Fibroblast of skin of back (primary cell): ENCODE data around the gene CFAP251. TPM values are rescaled to one million over a fixed set of nuclear protein-coding genes. Genes with fewer than 3 reads are reported as not detected.
"Not testable (repeated sequence)": the region's sequence is repeated elsewhere in the genome, so short reads cannot be mapped to it uniquely, and the experiment has no call there.

Experiments used
- DNase-seq: peaks from one replicate; pipeline ENCODE4 v3.0.0-alpha.2; 2013
- polyA plus RNA-seq, 2 experiments: library from polyadenylated mRNA; unstranded; fragments of 120-200 nt; gene quantifications; one replicate each; pipeline ENCODE4 v1.2.1, GENCODE V29; 2013; ENCODE audit not compliant: insufficient read length in 2 of 2

The CFAP251 gene, protein sequence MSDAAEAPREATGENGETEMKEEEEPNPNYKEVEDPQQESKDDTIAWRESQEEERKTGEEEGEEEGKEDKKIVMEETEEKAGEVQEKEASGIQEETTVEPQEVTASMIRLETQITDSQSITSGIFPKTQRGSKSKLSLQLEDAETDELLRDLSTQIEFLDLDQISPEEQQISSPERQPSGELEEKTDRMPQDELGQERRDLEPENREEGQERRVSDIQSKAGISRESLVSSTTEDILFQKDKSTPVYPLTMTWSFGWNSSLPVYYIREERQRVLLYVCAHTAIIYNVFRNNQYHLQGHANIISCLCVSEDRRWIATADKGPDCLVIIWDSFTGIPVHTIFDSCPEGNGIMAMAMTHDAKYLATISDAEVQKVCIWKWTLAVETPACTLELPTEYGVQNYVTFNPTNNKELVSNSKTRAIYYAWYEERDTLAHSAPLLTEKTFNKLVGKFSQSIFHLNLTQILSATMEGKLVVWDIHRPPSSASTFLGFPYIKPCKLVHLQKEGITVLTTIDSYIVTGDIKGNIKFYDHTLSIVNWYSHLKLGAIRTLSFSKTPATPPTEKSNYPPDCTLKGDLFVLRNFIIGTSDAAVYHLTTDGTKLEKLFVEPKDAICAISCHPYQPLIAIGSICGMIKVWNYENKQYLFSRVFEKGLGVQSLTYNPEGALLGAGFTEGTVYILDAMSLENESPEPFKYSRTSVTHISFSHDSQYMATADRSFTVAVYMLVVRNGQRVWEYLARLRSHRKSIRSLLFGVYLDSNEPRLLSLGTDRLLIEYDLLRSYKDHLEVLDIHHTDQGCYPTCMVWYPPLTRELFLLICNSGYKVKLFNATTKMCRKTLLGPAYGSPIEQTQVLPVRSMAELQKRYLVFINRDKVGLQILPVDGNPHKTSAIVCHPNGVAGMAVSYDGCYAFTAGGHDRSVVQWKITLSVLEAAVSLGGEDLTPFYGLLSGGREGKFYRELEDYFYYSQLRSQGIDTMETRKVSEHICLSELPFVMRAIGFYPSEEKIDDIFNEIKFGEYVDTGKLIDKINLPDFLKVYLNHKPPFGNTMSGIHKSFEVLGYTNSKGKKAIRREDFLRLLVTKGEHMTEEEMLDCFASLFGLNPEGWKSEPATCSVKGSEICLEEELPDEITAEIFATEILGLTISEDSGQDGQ
- polyA plus RNA-seq (2013, experiment 1 of 2; ENCODE audit: insufficient read length), result 1.8 TPM
- polyA plus RNA-seq (2013, experiment 2 of 2; ENCODE audit: insufficient read length), result 2.5 TPM

DNA sequence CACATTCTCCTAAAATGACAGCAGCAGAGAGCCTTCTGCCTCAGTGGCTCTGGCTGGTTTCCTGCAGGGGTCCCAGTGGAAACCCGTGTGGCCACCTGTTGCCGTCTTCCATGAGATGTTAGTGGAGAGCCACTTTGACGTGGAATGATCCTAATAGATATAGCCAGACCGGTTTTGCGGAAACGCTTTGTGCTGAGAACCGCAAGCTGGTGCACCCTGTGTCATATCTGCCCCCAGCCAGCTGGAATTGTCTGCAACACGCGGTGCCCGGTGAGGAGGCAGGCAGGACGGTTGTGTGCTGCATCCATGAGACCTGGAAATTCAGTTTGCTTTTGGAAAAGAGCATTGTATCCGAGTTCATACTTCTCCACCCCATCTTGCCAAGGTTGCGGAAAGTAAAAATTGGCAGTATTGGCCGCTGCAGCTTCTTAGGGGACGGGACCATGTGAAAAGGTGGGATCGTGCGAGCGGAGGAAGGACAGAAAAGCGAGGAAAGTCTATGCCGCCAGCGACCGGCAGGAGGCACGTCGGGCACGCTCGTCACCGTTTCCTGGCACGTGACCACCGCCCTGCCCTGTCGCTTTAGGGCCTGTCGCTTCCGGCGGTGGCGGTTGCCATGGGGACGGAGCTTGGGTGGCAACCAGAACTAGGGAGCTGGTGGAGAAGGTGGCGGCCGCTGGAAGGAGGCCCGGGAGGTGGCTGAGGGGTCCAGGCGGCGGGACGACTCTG lies at the start of gene CFAP251:
CFAP251 (plus strand) TSS at position 643 of the 729 bp plus-strand sequence. CDS start 2,714 bp downstream, outside the sequence.
- peak; percentile 86 for DNase-seq

DNA sequence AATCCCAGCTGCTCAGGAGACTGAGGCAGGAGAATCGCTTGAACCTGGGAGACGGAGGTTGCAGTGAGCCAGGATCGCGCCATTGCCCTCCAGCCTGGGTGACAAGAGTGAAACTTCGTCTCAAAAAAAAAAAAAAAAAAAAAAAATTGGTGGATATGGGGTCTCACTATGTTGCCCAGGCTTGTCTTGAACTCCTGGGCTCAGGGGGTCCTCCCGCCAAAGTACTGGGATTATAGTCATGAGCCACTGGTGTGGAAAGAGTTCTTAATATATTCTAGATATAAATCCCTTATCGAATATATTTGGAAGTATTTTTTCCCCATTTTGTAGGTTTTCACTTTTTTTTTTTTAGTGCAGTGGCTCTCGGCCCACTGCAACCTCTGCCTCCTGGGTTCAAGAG lies 49.2 kb upstream of the CFAP251 start:
- DNase-seq, result not testable (repeated sequence)

DNA sequence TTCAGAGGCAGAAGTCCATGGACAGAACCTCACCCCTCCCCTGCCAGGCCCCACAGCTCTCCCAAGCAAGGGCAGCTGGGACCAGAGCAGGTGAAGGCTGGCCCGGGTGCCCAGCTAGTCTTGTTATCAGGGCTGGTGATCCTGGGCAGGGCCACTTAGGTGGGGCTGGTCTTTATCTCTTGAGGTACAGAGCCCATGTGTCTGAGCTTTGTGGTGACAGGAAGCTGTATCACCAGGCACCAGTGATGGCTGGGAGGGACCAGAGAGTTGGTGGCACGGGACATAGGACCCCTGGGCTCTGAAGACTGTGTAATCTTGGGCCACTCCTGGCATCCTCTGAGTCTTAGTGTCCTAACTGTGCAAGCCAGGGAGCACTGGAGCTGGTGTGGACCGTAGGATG lies 46.9 kb upstream of the CFAP251 start:
- DNase-seq, result no peak

DNA sequence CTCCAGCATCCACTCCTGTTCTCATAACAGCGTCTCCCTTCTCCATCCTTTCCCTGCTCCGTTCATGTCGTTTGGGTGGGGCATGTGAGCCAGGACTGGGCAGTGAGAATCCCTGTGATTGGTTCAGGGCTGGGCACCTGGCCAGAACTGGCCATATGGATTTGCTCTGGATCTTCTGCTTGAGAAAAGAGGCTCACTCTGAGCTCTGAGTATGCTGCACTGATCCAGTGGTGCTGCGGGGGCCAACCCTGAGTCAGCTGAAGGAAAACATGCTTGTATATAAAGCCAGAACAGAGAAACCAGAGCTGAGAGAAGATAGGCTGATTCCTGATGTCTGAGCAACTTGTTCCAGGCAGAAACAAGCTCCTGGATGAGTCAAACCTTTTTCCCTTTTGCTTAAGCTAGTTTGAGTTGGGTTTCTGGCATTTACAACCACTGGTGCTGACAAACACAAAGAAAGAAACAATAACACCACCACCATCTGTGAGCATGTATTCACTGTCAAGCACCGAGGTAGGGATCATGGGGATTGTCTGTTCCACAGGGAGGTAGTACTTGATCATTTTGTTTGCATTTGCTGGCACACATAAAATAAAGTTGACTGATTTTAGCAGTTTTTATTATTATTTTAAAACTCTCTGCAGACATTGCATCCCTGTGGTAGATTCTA lies 45.7 kb upstream of the CFAP251 start:
- DNase-seq, result peak; percentile 79

DNA sequence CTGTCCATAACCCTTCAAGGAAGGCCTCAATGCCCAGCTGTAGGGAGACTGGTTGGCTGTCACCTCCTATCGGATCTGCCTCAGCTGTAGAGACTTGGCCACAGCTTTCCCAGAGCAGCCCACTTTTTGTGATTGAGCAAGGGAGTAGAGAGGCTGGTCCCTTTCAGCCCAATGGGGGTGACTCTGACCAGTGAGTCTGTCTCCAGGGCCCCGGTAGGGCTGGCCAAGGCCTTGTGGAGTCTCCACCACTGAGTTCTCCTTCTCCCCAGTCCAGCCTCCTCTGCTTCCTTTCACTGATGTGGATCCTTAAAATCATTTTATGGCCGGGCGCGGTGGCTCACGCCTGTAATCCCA lies 45.2 kb upstream of the CFAP251 start:
- DNase-seq, result no peak

DNA sequence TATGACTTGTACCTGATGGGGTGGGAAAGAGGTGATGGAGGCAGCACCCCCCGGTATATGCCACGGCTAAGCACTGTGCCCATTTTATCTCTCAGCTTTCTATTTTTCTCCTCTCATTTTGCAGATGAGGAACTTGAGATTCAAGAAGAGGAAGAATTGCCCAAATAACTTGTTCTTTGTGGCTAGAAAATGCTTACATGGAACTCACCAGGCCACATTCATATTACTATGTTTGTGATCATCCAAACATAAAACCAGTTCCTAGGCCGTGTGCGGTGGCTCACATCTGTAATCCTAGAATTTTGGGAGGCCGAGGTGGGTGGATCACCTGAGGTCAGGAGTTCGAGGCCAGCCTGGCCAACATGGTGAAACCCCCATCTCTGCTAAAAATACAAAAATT lies 44.3 kb upstream of the CFAP251 start:
- DNase-seq, result no peak

DNA sequence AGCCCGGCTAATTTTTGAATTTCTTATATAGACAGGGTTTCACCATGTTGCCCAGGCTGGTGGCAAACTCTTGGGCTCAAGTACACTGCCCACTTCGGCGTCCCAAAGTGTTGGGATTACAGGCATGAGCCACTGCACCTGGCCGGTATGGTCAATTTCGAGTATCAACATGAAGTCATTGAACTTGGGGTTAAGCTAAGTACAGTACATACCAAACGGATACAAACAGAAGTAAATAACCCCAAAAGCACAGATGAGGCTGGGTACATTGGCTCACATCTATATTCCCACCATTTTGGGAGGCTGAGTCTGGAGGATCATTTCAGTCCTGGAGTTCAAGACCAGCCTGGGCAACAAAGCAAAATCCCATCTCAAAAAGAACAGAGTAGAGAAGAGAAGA lies 42.8 kb upstream of the CFAP251 start:
- DNase-seq, result no peak

DNA sequence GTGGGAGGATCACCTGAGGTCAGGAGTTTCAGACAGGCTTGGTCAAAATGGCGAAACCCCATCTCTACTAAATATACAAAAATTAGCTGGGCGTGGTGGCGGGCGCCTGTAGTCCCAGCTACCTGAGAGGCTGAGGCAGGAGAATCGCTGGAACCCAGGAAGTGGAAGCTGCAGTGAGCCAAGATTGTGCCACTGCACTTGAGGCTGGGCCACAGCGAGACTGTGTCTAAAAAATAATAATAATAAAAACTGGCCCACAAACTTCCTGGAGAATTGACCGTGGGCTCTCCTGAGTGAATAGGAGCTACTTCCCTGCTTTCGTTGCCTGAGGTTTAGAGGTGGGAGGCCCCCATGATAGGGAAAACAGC lies 42.3 kb upstream of the CFAP251 start:
- not testable (repeated sequence) for DNase-seq

DNA sequence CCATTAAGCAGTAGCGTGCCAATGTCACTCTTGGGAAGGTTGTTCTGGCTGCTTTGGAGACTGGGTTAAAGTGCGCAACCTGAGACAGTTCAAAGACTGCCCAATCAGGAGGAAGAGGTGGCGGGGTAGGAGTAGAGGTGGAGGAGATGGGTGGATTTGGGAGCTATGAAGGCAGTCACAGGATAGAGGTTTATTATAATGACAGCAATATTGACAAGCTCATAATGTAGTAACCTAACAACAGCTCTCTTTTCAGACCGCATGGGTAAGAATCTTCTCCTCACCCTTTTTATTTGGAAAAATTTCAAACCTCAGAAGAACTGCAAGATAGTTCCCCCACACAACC lies 35.1 kb upstream of the CFAP251 start:
- no peak for DNase-seq

DNA sequence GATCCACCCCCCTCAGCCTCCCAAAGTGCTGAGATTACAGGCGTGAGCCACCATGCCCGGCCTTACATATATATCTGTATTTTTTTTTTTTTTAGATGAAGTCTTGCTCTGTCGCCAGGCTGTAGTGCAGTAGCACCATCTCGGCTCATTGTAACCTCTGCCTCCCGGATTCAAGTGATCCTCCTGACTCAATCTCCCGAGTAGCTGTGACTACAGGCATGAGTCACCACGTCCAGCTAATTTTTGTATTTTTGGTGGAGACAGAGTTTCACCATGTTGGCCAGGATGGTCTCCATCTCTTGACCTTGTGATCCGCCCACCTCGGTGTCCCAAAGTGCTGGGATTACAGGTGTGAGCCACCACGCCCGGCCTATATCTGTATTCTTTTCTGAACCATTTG lies 33.3 kb upstream of the CFAP251 start:
- peak; percentile 30 for DNase-seq

DNA sequence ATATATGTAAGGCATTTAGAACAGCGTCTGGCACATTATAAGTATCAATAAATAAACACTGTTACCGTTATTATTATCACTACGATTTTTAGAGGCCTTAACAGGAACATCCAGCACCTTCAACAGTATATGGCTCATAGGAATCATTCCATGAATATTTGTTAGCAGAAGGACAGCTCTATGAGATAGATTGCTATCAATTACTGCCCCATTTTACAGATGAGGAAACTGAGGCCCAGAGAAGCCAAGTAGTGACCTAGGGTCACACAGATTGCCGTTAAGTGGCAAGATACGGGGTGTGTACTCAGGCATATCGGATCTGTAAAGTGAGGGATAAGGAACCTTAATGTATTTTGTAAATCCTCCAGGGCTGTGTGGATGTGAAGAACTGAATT lies 30.3 kb upstream of the CFAP251 start:
- no peak for DNase-seq

DNA sequence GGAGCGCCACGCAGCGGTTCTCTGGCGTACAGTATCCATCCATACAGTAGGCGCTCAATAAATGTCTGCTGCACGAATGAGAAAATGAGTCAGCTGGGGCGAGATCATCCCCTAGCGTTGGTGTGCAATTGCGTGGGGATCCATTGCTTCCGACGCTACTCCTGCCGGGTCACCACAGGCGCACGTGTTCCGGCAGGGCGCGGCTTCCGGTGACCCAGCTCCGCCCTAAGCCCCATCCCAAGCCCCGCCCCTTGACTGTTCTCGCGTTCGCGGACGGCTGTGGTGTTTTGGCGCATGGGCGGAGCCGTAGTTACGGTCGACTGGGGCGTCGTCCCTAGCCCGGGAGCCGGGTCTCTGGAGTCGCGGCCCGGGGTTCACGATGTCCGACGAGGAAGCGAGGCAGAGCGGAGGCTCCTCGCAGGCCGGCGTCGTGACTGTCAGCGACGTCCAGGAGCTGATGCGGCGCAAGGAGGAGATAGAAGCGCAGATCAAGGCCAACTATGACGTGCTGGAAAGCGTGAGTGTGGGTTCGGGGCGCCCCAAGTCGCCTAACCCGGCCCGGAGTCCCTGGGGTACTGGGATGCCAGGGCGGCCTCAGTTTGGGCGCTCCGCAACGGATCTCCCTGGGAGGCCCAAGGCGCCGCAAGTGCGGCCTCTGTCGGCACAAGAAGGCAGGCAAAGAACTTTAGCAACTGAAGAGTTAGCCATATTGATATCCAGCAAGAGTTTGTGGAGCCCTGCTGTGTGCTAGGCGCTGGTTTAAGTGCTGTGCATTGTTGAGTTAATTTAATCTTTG lies 29.7 kb upstream of the CFAP251 start, which contains the start of gene PSMD9:
PSMD9 (plus strand) TSS at position 313 of the 796 bp plus-strand sequence; CDS start at position 380, 67 bp downstream.
- peak; percentile 97 for DNase-seq

DNA sequence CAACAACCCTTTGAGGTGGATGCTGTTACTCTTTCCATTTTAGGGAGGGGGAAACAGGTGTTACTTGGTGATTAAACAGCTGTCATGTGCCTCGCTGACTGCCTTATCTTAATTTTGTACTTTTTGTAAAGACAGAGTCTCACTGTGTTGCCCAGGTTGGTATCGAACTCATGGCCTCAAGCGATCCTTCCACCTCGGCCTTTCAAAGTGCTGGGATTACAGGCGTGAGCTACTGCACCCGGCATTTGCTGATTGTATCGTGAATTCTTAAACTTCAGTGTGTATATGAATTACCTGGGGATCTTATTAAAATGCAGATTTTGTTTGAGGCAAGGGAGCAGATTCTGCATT lies 29.1 kb upstream of the CFAP251 start:
- DNase-seq, result no peak

DNA sequence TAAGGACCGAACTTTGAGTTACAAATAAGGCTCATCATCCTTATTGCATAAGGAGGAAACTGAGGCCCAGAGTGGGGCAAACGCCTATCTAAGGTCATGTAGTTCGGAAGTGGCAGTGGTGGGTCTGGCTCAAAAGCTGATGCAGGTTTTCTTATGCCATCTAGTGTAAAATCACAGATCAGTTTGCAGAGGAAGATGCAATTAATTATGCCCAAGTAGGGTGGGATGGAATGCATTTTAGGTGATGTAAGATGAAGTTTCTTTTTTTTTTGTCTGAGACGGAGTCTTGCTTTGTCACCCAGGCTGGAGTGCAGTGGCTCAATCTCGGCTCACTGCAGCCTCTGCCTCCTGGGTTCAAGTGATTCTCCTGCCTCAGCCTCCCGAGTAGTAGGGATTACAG lies 28.7 kb upstream of the CFAP251 start:
- DNase-seq, result peak; percentile 52

DNA sequence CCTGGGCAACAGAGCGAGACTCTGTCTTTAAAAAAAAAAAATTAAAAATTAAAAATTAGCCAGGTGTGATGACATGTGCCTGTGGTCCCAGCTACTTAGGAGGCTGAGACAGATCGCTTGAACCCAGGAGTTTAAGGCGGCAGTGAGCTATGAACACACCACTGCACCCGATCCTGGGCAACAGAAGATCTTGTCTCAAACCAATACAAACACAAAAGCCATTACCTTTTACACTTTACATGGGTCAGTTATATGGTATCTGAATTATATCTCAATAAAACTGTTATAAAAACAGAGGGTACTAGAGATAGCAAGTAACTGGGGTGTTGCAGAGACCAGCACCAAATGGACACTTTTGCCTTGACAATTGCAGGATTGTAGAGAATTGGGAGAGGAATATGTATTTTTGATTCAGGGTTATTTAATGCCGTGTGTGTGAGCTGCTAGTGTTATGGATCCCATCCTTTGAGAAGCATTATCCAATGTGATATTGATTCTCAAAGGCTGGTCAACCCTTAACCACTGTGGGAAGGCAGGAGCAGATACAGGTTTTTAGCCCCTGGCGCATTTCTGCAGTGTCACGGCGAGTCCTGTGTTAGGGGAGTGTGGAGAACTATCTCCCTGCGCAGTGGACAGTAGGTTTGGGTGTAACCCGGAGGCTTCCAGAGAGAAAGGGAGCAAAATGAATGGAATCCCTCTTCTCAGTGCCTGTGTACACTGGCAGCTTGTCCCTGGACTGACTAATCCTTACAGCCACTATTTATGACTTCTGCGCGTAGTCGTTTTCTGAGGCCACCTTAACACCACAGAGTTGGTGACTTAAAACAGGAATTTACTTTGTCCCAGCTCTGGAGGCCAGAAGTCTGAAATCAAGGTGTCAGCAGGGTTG lies 25.5 kb upstream of the CFAP251 start:
- DNase-seq, result no peak

DNA sequence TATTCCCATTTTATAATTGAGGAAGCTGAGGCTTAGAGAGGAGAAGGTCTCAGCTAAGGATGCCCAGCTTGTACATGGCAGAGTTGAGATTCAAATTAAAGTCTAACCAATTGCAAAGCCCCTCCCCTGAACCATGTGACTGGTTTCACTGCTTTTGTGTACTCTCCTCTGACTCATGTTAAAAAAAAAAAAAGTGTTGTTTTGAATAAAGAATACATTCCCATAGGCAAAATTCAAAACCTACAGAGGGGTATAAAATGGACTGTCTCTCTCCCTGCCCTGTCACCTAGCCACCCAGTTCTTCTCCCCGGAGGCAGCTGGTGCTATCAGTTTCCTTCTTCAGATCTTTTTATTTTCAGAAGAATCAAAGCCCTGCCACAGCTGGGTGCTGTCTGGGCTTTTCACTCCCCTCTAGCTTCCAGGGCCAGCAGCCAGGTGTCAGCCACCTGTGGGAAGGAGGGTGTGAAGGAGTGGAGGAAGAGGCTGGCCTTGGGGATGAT lies 24.4 kb upstream of the CFAP251 start:
- DNase-seq, result peak; percentile 72

DNA sequence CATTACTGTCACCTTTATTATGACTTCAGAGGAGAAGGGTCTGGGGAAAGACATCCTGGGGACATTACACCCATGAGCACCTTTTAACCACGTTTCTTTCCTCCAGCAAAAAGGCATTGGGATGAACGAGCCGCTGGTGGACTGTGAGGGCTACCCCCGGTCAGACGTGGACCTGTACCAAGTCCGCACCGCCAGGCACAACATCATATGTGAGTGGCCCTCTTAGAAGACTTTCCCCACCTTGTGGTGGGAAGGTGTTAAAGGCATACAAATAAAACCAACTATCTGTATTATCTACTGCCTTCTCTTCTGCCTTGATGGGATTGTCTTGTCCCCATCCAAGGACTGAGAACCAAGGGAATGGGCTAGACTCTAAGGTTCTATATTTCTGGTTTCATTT lies 23.8 kb upstream of the CFAP251 start:
- DNase-seq, result peak; percentile 36

DNA sequence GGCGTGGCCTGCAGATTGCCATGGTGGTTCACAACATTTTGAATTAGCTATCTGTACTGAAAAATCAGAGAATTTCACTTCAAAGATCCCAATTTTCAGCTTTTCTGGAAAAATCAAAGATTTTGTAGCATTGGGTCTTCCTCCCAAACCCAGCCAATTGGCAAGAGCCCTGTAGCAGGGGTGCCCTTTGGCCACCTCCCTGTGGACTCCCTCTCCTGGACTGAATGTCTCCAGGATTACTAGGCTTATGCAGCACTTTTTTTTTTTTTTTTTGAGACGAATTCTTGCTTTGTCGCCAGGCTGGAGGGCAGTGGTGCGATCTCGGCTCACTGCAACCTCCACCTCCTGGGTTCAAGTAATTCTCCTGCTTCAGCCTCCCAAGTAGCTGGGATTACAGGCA lies 20.1 kb upstream of the CFAP251 start:
- no peak for DNase-seq

DNA sequence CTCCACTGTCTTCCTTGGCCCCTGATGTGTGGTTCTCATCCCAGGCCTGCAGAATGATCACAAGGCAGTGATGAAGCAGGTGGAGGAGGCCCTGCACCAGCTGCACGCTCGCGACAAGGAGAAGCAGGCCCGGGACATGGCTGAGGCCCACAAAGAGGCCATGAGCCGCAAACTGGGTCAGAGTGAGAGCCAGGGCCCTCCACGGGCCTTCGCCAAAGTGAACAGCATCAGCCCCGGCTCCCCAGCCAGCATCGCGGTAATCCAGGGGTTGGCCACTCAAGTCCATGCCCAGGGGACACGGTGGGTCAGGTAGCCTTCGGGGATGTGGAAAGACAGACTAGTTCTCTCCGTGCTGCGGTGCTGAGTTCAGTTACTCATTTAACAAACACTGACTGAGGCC lies 18.8 kb upstream of the CFAP251 start:
- no peak for DNase-seq

DNA sequence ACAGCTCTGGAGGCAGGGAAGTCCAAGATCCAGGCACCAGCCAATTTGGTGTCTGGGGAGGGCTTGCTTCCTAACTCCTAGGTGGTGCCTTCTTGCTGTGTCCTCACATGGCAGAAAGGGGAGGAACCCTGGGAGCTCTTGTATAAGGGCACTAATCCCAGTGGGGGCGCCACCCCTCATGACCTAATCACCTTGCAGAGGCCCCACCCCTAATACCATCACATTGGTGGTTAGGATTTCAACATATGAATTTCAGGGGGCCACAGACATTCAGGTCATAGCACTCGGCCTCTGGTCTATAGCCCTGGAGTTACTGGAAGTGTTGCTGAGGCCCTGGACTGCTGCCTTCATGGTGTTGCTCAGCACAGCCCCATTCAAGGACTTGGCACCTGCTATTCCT lies 15.2 kb upstream of the CFAP251 start:
- DNase-seq, result no peak
